WERI-Rb-1 (cell line): ENCODE results near the gene TUBA4B.
"Not testable (repeated sequence)": the region's sequence is repeated elsewhere in the genome, so short reads cannot be mapped to it uniquely, and the experiment has no call there.

Source experiments
- DNase-seq: peaks from one replicate; pipeline ENCODE4 v3.0.0-alpha.2; 2020
- H3K27ac ChIP-seq: fragments of 250-450 bp; sonication (Bioruptor Pico); 2 replicates; pipeline ENCODE4 v1.5.1; 2020; ENCODE audit warnings: mild to moderate bottlenecking, moderate library complexity
- H3K27me3 ChIP-seq: fragments of 250-450 bp; sonication (Bioruptor Pico); 2 replicates; pipeline ENCODE4 v1.5.1; 2021; ENCODE audit warnings: mild to moderate bottlenecking, low read depth, moderate library complexity; ENCODE audit not compliant: insufficient read depth, severe bottlenecking
- H3K36me3 ChIP-seq: fragments of 250-450 bp; sonication (Bioruptor Pico); 2 replicates; pipeline ENCODE4 v1.5.1; 2020; ENCODE audit warnings: mild to moderate bottlenecking, moderate library complexity
- H3K4me3 ChIP-seq: 2 replicates; pipeline ENCODE4 v1.5.1; 2011; ENCODE audit warnings: low read depth, mild to moderate bottlenecking, control low read depth, low read length
- H3K9me3 ChIP-seq: fragments of 250-450 bp; sonication (Bioruptor Pico); 2 replicates; pipeline ENCODE4 v1.5.1; 2021; ENCODE audit warnings: mild to moderate bottlenecking, moderate library complexity; ENCODE audit not compliant: severe bottlenecking
- TF ChIP-seq, protein P1 (sequence below): IDR thresholded peaks from 2 replicates; pipeline ENCODE4 v1.5.1; 2011; ENCODE audit warnings: low read depth, mild to moderate bottlenecking, control low read depth, inconsistent platforms, low read length

The TUBA4B gene

DNA sequence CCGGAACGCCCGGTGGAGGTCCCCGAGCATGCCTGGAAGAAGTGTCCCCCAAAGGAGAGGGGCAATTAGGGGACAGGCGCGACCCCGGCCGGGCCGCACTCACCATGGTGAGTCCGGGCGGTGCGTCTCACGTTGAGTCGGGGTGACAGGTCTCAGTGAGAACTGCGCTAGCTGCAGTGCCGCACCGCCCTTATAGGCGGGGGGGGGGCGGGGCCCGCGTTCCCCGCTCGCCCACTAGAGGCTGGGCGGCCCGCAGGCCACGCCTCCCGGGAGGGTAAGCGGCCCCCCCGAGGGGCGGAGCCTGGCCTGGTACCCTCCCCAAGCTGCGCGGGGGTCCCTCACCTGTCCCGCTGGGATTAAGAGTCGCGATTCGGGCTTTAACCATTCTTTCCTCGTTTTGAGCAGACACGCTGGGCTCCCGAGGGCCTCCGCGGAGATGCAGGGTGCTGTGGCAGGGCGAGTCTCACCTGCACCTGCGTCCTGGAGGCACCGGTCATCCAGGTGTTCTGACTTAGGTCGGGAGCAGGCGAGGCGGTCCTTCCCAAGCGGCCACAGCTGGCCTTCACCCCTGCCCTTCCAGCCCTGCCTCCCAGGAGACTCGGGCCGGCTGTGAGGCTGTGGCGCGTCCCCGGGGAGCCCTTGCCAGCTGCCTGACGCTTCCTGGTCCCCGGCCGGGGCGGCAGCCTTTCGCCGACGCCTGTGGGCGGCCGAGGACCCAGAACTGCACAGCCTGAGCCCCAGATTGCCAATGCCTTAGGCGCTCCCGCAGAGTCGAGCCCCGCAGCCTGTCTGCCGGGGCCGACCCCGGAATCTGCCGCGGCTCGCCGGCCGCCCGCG lies 928 bp downstream of the TUBA4B start, which contains the start of gene TUBA4A:
TUBA4A (minus strand) TSS at position 166 of the 837 bp plus-strand sequence; CDS start at position 106, 60 bp downstream.
- peaks cover 28% of the 10 kb centered on the region for H3K36me3 ChIP-seq
- H3K27me3 ChIP-seq, result peaks cover 3% of the 10 kb centered on the region
- peak within 1 kb of the TSS; percentile 96 for H3K27ac ChIP-seq
- TF ChIP-seq, protein P1, sequence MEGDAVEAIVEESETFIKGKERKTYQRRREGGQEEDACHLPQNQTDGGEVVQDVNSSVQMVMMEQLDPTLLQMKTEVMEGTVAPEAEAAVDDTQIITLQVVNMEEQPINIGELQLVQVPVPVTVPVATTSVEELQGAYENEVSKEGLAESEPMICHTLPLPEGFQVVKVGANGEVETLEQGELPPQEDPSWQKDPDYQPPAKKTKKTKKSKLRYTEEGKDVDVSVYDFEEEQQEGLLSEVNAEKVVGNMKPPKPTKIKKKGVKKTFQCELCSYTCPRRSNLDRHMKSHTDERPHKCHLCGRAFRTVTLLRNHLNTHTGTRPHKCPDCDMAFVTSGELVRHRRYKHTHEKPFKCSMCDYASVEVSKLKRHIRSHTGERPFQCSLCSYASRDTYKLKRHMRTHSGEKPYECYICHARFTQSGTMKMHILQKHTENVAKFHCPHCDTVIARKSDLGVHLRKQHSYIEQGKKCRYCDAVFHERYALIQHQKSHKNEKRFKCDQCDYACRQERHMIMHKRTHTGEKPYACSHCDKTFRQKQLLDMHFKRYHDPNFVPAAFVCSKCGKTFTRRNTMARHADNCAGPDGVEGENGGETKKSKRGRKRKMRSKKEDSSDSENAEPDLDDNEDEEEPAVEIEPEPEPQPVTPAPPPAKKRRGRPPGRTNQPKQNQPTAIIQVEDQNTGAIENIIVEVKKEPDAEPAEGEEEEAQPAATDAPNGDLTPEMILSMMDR, result no peak
- H3K9me3 ChIP-seq, result no peaks in the 10 kb centered on the region
- H3K4me3 ChIP-seq, result peak within 1 kb of the TSS; percentile 66
- peak; percentile 89 for DNase-seq

DNA sequence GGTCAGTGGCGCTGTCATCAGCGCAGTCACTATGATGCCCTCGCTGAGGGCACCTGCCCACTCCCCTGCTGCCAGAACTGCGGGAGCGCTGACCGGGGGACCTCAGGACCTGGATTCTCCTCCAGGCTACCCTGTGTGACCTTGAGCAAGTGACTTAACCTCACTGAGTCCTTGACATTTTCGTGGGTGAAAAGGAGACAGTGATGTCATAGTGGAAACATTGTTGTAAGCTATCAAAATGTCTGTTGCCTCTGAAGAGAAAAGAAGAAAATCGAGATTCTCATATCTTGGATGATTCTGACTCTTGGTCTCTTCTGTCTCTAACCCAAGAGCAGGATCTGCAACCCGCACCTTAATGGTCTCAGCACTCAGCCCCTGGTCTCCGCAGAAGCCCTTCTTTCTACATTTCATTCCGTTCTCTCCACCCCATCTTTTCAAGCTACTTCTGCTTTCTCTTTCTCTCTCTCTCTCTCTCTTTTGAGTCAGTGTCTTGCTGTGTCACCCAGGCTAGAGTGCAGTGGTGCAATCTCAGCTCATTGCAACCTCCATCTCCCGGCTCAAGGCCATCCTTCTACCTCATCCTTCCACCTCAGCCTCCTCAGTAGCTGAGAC lies 1.7 kb downstream of the TUBA4B start:
- Histone ChIP-seq H3K4me3 (peak overlapping the region; percentile 66), H3K27ac (no peak overlapping the region; the same call in 1 of the 2 replicates), H3K27me3 (peaks cover 3% of the 10 kb centered on the region), H3K9me3 (no peaks in the 10 kb centered on the region), H3K36me3 (peaks cover 20% of the 10 kb centered on the region)
- DNase-seq, result no peak
- TF ChIP-seq, protein P1, result no peak

DNA sequence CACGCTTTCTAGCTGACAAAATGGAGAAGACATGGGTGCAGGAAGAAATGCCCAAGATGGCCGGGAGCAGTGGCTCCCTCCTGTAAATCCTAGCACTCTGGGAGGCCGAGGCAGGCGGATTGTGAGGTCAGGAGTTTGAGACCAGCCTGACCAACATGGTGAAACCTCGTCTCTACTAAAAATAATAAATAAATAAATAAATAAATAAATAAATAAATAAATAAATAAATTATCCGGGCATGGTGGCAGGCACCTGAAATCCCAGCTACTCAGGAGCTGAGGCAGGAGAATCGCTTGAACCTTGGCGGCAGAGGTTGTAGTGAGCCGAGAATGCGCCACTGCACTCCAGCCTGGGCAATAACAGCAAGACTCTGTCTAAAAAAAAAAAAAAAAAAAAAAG lies 5.9 kb downstream of the TUBA4B start:
- H3K27me3 ChIP-seq, H3K36me3 ChIP-seq, H3K4me3 ChIP-seq, DNase-seq, H3K9me3 ChIP-seq, H3K27ac ChIP-seq: not testable (repeated sequence)

DNA sequence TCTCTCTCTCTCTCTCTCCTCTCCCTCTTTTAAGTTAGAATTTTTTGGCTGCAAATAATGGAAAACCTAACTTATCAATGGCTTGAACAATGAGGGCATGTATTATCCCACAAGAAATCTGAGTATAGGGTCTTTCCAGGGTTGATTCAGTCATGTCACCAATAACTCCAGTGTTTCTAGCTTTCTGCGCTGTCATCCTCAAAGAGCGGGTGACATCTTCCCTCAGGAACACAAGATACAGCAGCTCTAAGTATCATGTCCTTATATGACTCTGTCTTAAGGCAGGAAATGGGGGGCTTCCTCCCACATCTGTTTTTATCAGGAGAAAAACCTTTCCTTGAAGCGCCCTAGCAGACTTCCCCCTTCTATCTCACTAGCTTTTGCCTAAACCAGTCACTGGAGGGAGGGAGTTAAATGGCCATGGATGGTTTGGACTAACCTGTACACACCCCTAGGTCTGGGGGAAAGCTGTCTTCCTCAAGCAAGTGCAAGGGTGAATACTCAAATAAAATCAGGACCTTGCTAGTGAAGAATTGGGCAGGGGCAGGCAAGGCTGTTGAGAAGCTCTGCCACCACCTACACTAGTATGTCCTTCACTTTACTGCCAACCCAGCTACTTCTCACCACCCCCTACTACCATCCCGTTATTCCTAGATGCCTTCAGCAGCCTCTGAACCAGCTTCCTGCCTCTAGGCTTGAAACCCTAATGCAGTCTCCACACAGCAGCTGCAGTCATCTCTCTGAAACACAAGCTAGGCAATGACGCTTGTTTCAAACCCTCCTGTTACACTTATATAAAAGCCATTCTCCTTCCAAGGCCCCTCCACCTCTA lies 8.2 kb downstream of the TUBA4B start:
- DNase-seq, result no peak
- TF ChIP-seq, protein P1, result no peak
- Histone ChIP-seq H3K9me3 (no peaks in the 10 kb centered on the region), H3K4me3 (no peak overlapping the region), H3K36me3 (no peaks in the 10 kb centered on the region), H3K27me3 (no peaks in the 10 kb centered on the region), H3K27ac (no peak overlapping the region)

DNA sequence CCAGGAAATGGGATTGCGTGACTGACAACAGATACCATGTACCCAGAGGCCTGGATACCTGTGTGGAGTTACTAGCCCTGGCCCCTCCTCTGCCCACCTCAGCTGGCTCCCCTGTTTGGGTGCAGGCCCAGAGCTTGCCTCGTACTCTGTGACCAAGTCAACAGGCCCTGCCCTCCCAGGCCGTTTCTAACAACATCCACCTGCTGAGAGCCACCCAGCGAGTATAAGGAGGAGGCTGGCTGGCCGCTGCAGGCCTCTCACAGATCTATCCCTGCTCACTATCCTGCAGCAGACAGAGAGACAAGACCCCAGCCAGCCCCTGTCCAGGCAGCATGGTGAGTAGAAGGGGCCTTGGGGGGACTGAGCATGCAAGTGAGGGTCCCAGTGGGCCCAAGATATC lies 13.2 kb downstream of the TUBA4B start:
- peak overlapping the region; percentile 90 for H3K27ac ChIP-seq
- TF ChIP-seq, protein P1, result no peak

DNA sequence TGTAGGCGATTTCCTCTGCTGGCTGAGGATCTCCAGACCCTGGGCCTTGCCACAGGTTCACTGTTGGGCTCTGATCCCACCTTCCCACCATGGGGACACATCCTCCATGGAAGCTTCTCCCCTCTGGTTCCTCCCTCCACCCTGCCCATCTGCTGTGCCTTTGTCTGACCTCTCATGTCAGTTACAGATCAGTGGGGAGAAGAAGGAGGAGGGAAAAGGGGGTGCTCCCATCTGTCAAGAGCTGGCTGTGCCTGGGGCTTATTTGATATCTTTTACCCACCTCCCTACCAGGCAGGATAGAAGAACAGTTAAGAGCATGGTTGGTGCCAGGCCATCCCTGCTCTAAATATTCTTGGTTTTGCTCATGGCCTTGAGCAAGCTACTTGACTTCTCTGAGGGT lies 13.8 kb downstream of the TUBA4B start:
- Histone ChIP-seq H3K36me3 (peaks cover 6% of the 10 kb centered on the region), H3K4me3 (peak overlapping the region; percentile 34), H3K27ac (peak overlapping the region; percentile 90), H3K9me3 (no peaks in the 10 kb centered on the region), H3K27me3 (no peaks in the 10 kb centered on the region)
- TF ChIP-seq, protein P1, result no peak
- DNase-seq, result peak; percentile 79

More for the DNA sequence above, 13.2 kb downstream of the TUBA4B start:
- Histone ChIP-seq H3K36me3 (peaks cover 6% of the 10 kb centered on the region), H3K27me3 (no peaks in the 10 kb centered on the region), H3K9me3 (no peaks in the 10 kb centered on the region), H3K4me3 (peak overlapping the region; percentile 34)
- DNase-seq, result no peak
